HepG2 (cell line): ENCODE data around the gene RSBN1L. TPM values are rescaled to one million over a fixed set of nuclear protein-coding genes. Genes with fewer than 3 reads are reported as not detected.

ENCODE experiments used
- ATAC-seq: fragments of 200-7000 bp; cut with Tn5 transposase; 3 replicates; pipeline ENCODE4 v1.9.1; 2020; ENCODE audit warnings: mild to moderate bottlenecking, moderate library complexity
- BruUV-seq: library from RNA; stranded (reverse); fragments of 400-500 nt; replicated peaks from 2 replicates; lab custom pipeline; 2021; lab: Mats Ljungman, UMichigan
- CTCF ChIA-PET: fragments of 300-600 bp; formaldehyde crosslinking; extraction: SDS; loops from one replicate; lab custom pipeline; 2021; ENCODE audit warnings: low total read pairs, inconsistent platforms, low intra/inter-chr PET ratio; lab: Yijun Ruan, JAX
- POLR2A ChIA-PET: fragments of 350-600 bp; sonication (Branson Sonifier 250); formaldehyde crosslinking; loops from one replicate; lab custom pipeline; 2020; ENCODE audit warnings: antibody characterized with exemption, inconsistent platforms; lab: Yijun Ruan, JAX
- DNase-seq: peaks from one replicate; pipeline ENCODE4 v3.0.0-alpha.2; 2015; ENCODE audit warnings: low spot score
- FAIRE-seq: peaks from 3 replicates; lab custom pipeline; 2011; peaks lifted over from hg19 to GRCh38; lab: Jason Lieb, UNC
- H2AFZ ChIP-seq: one replicate; pipeline ENCODE4 v1.6.1; 2011; ENCODE audit warnings: low read length, inconsistent platforms
- H3K27ac ChIP-seq: fragments of 300-600 bp; 3 replicates; pipeline ENCODE4 v1.8.0; 2011; ENCODE audit warnings: mixed run types, mild to moderate bottlenecking, mixed read lengths, low read length, inconsistent platforms; ENCODE audit not compliant: insufficient read depth; ENCODE audit errors: extremely low read length
- H3K27me3 ChIP-seq, 2 experiments: fragments of 200-600 bp in 1 of 2; 2 replicates in 1 of 2; 3 replicates in 1 of 2; pipeline versions ENCODE4 v1.6.0 to v1.8.0; 2011; ENCODE audit warnings: low read length in 2 of 2, mild to moderate bottlenecking in 2 of 2, moderate library complexity in 2 of 2, inconsistent platforms in 1 of 2; ENCODE audit not compliant: insufficient read depth in 2 of 2, control insufficient read depth in 1 of 2
- H3K36me3 ChIP-seq, 2 experiments: fragments of 200-600 bp in 1 of 2; replicated peaks in 1 of 2; 2 replicates in 1 of 2; 3 replicates in 1 of 2; pipeline versions ENCODE4 v1.5.1 to v1.8.0; 2011; ENCODE audit warnings: low read length in 2 of 2, inconsistent platforms in 1 of 2; ENCODE audit not compliant: insufficient read depth in 2 of 2, control insufficient read depth in 1 of 2
- H3K4me1 ChIP-seq: 2 replicates; pipeline ENCODE4 v1.5.1; 2012; ENCODE audit warnings: low read length, inconsistent platforms; ENCODE audit not compliant: insufficient read depth
- H3K4me2 ChIP-seq: 2 replicates; pipeline ENCODE4 v1.6.0; 2011; ENCODE audit warnings: low read depth, low read length, inconsistent platforms
- H3K4me3 ChIP-seq, 3 experiments: fragments of 200-600 bp in 1 of 3; sonication (generic), shearing (Covaris generic) in 1 of 3; replicated peaks in 1 of 3; 2 replicates each; pipeline ENCODE4 v1.5.1; 2011 to 2016; ENCODE audit warnings: low read length in 3 of 3, inconsistent platforms in 2 of 3, low read depth in 2 of 3, mild to moderate bottlenecking in 2 of 3, control low read depth in 1 of 3, mixed read lengths in 1 of 3; ENCODE audit not compliant: insufficient read depth in 1 of 3
- H3K79me2 ChIP-seq: one replicate; pipeline ENCODE4 v1.6.1; 2011; ENCODE audit warnings: low read length, inconsistent platforms; ENCODE audit not compliant: insufficient read depth
- H3K9ac ChIP-seq: 2 replicates; pipeline ENCODE4 v1.6.0; 2011; ENCODE audit warnings: mild to moderate bottlenecking, low read depth, low read length, inconsistent platforms; ENCODE audit not compliant: insufficient read depth
- H3K9me3 ChIP-seq: 2 replicates; pipeline ENCODE4 v1.5.1; 2012; ENCODE audit warnings: mild to moderate bottlenecking, low read length
- H4K20me1 ChIP-seq: 2 replicates; pipeline ENCODE4 v1.6.0; 2011; ENCODE audit warnings: inconsistent platforms, mild to moderate bottlenecking, low read length, moderate library complexity; ENCODE audit not compliant: insufficient read depth
- FOXM1 ChIP-seq: sonication (generic); formaldehyde crosslinking; IDR thresholded peaks from 2 replicates; pipeline ENCODE4 v1.5.0; 2020; ENCODE audit warnings: missing genetic modification reagents
- GTF2F1 ChIP-seq: fragments of 150-350 bp; IDR thresholded peaks from 2 replicates; pipeline ENCODE4 v1.6.1; 2014; ENCODE audit warnings: low read length
- SP1 ChIP-seq, 2 experiments: fragments of 450-650 bp in 1 of 2; sonication (generic) in 1 of 2; formaldehyde crosslinking in 1 of 2; IDR thresholded peaks; 2 replicates each; pipeline versions ENCODE4 v1.4.0 to v1.6.1; 2016 to 2020; ENCODE audit warnings: missing genetic modification reagents in 1 of 2
- SYNCRIP ChIP-seq: fragments of 200-400 bp; formaldehyde crosslinking; IDR thresholded peaks from 2 replicates; pipeline ENCODE4 v1.6.1; 2018; ENCODE audit warnings: mild to moderate bottlenecking, low read depth, low read length; ENCODE audit not compliant: insufficient read depth
- ZNF264 ChIP-seq: sonication (generic); formaldehyde crosslinking; IDR thresholded peaks from 2 replicates; pipeline ENCODE4 v1.4.0; 2020; ENCODE audit warnings: missing genetic modification reagents
- ZNF577 ChIP-seq: sonication (generic); formaldehyde crosslinking; IDR thresholded peaks from 2 replicates; pipeline ENCODE4 v1.4.0; 2020; ENCODE audit warnings: mild to moderate bottlenecking, low read depth, missing genetic modification reagents, borderline replicate concordance
- ZNF672 ChIP-seq: sonication (generic); formaldehyde crosslinking; IDR thresholded peaks from 2 replicates; pipeline ENCODE4 v1.8.1; 2022; ENCODE audit warnings: missing genetic modification reagents
- WGBS: methylation state at CpG from one replicate; pipeline ENCODE4 v1.1.6; 2017; ENCODE audit warnings: low lambda C conversion rate; 5-methylcytosine and 5-hydroxymethylcytosine counted together
- in situ Hi-C: cut with HindIII; loops from 2 replicates; pipeline ENCODE4 v1.10.0; 2017; ENCODE audit warnings: low pct_unique_long_range_greater_than_20kb; ENCODE audit not compliant: extremely low pct_ligation_motif_present
- intact Hi-C: fragments of 100-400 bp; cut with micrococcal nuclease; formaldehyde crosslinking; loops from one replicate; pipeline ENCODE4 v1.10.0; 2022; ENCODE audit not compliant: unreplicated experiment
- polyA plus RNA-seq, 8 experiments: library from polyadenylated mRNA; depleted of rRNA in 3 of 8; stranded (reverse) in 7 of 8; unstranded in 1 of 8; fragments of >200 nt; fragmentation: Illumina TruSeq in 4 of 8; extraction: Trizol in 4 of 8; gene quantifications; 2 replicates each; pipeline versions ENCODE4 v1.2.1 to v1.2.3, GENCODE V29; 2011 to 2016; ENCODE audit warnings: low read depth in 4 of 8, missing spikeins in 1 of 8, mixed read lengths in 1 of 8; ENCODE audit not compliant: insufficient read depth in 1 of 8
- total RNA-seq, 5 experiments: library from RNA; depleted of rRNA; stranded (reverse); fragments of >200 nt; fragmentation: Illumina TruSeq; extraction: Trizol; gene quantifications; 2 replicates each; pipeline ENCODE4 v1.2.3, GENCODE V29; 2016; ENCODE audit warnings: low read depth in 1 of 5
- TF ChIP-seq, protein P1 (sequence below): IDR thresholded peaks from 2 replicates; pipeline ENCODE4 v1.6.1; 2016
- TF ChIP-seq, protein P2 (sequence below): sonication (generic); formaldehyde crosslinking; IDR thresholded peaks from 2 replicates; pipeline ENCODE4 v1.4.0; 2020; ENCODE audit warnings: missing genetic modification reagents, low read depth, mild to moderate bottlenecking, borderline replicate concordance
- TF ChIP-seq, protein P3 (sequence below): sonication (generic); formaldehyde crosslinking; IDR thresholded peaks from 2 replicates; pipeline ENCODE4 v1.4.0; 2020; ENCODE audit warnings: missing genetic modification reagents, borderline replicate concordance
- TF ChIP-seq, protein P4 (sequence below): sonication (generic); formaldehyde crosslinking; IDR thresholded peaks from 2 replicates; pipeline ENCODE4 v1.4.0; 2020; ENCODE audit warnings: missing genetic modification reagents

Gene RSBN1L
- total and polyA plus RNA-seq, 2 of the 13 experiments (the other 11 are each of a cell fraction or from before 2014, with no cell fraction given) = 7.7 to 21.3 TPM

- H3K36me3 ChIP-seq = peaks cover 5 to 33% of the 10 kb centered on the region in 2 experiments
- H2AFZ ChIP-seq = no peak overlapping the region
- H3K27me3 ChIP-seq = no peaks in the 10 kb centered on the region
- ChIA-PET CTCF (no interaction called here), POLR2A (no interaction called here)
- no peak for DNase-seq
- H3K9ac ChIP-seq = no peak overlapping the region
- H3K27ac ChIP-seq = no peak overlapping the region
- WGBS = 85% methylated on average over 8 of the region's 8 CpGs
- peaks cover 4% of the 10 kb centered on the region for H3K79me2 ChIP-seq
- in situ Hi-C loops (no loop called here), intact Hi-C loops (no loop called here)
- peaks cover 21% of the 10 kb centered on the region for H3K4me1 ChIP-seq
- no peak for FAIRE-seq
- ATAC-seq = no peak
- no peak overlapping the region for H3K4me2 ChIP-seq
- BruUV-seq = no TSS peak
- no peak overlapping the region for H3K4me3 ChIP-seq
- H3K9me3 ChIP-seq = no peaks in the 10 kb centered on the region
- no peaks in the 10 kb centered on the region for H4K20me1 ChIP-seq
- TF ChIP-seq ZNF264 (CRISPR knock-in tag) = no peak
- no peak for TF ChIP-seq SP1 (IDR thresholded peaks at IDR 0.05)
- TF ChIP-seq SP1 (CRISPR knock-in tag; IDR thresholded peaks at IDR 0.05) = no peak
- TF ChIP-seq FOXM1 (CRISPR knock-in tag) = no peak
- no peak for TF ChIP-seq ZNF577 (CRISPR knock-in tag)
- TF ChIP-seq ZNF672 (CRISPR knock-in tag) = no peak
- TF ChIP-seq, protein P1, sequence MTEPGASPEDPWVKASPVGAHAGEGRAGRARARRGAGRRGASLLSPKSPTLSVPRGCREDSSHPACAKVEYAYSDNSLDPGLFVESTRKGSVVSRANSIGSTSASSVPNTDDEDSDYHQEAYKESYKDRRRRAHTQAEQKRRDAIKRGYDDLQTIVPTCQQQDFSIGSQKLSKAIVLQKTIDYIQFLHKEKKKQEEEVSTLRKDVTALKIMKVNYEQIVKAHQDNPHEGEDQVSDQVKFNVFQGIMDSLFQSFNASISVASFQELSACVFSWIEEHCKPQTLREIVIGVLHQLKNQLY (CRISPR knock-in tag) = no peak
- TF ChIP-seq, protein P2, sequence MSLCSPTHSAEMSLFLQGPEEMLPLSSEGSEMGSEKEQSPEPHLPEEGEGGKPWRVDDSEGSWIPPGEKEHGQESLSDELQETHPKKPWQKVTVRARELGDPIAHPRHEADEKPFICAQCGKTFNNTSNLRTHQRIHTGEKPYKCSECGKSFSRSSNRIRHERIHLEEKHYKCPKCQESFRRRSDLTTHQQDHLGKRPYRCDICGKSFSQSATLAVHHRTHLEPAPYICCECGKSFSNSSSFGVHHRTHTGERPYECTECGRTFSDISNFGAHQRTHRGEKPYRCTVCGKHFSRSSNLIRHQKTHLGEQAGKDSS (CRISPR knock-in tag) = no peak
- TF ChIP-seq, protein P3, sequence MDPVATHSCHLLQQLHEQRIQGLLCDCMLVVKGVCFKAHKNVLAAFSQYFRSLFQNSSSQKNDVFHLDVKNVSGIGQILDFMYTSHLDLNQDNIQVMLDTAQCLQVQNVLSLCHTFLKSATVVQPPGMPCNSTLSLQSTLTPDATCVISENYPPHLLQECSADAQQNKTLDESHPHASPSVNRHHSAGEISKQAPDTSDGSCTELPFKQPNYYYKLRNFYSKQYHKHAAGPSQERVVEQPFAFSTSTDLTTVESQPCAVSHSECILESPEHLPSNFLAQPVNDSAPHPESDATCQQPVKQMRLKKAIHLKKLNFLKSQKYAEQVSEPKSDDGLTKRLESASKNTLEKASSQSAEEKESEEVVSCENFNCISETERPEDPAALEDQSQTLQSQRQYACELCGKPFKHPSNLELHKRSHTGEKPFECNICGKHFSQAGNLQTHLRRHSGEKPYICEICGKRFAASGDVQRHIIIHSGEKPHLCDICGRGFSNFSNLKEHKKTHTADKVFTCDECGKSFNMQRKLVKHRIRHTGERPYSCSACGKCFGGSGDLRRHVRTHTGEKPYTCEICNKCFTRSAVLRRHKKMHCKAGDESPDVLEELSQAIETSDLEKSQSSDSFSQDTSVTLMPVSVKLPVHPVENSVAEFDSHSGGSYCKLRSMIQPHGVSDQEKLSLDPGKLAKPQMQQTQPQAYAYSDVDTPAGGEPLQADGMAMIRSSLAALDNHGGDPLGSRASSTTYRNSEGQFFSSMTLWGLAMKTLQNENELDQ (CRISPR knock-in tag) = no peak
- TF ChIP-seq, protein P4, sequence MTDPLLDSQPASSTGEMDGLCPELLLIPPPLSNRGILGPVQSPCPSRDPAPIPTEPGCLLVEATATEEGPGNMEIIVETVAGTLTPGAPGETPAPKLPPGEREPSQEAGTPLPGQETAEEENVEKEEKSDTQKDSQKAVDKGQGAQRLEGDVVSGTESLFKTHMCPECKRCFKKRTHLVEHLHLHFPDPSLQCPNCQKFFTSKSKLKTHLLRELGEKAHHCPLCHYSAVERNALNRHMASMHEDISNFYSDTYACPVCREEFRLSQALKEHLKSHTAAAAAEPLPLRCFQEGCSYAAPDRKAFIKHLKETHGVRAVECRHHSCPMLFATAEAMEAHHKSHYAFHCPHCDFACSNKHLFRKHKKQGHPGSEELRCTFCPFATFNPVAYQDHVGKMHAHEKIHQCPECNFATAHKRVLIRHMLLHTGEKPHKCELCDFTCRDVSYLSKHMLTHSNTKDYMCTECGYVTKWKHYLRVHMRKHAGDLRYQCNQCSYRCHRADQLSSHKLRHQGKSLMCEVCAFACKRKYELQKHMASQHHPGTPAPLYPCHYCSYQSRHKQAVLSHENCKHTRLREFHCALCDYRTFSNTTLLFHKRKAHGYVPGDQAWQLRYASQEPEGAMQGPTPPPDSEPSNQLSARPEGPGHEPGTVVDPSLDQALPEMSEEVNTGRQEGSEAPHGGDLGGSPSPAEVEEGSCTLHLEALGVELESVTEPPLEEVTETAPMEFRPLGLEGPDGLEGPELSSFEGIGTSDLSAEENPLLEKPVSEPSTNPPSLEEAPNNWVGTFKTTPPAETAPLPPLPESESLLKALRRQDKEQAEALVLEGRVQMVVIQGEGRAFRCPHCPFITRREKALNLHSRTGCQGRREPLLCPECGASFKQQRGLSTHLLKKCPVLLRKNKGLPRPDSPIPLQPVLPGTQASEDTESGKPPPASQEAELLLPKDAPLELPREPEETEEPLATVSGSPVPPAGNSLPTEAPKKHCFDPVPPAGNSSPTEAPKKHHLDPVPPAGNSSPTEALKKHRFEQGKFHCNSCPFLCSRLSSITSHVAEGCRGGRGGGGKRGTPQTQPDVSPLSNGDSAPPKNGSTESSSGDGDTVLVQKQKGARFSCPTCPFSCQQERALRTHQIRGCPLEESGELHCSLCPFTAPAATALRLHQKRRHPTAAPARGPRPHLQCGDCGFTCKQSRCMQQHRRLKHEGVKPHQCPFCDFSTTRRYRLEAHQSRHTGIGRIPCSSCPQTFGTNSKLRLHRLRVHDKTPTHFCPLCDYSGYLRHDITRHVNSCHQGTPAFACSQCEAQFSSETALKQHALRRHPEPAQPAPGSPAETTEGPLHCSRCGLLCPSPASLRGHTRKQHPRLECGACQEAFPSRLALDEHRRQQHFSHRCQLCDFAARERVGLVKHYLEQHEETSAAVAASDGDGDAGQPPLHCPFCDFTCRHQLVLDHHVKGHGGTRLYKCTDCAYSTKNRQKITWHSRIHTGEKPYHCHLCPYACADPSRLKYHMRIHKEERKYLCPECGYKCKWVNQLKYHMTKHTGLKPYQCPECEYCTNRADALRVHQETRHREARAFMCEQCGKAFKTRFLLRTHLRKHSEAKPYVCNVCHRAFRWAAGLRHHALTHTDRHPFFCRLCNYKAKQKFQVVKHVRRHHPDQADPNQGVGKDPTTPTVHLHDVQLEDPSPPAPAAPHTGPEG = no peak
- no peak for TF ChIP-seq SYNCRIP
- no peak for TF ChIP-seq GTF2F1
These were observed 74.1 kb downstream of the RSBN1L start for GRCh38 chr7:77770316-77770715.
